ENCODE measurements around the gene ICAM1. TPM values are rescaled to one million over a fixed set of nuclear protein-coding genes. Genes with fewer than 3 reads are reported as not detected.
A peak's percentile ranks its signal among the peaks of the same experiment; 100 is the strongest.
"Not testable (repeated sequence)": the region's sequence is repeated elsewhere in the genome, so short reads cannot be mapped to it uniquely, and the experiment has no call there.

ICAM1 gene
- polyA plus RNA-seq, 6 donors from 2014 or later = 2.5 to 4.9 (median 3.8) TPM; not detected in 1

DNA sequence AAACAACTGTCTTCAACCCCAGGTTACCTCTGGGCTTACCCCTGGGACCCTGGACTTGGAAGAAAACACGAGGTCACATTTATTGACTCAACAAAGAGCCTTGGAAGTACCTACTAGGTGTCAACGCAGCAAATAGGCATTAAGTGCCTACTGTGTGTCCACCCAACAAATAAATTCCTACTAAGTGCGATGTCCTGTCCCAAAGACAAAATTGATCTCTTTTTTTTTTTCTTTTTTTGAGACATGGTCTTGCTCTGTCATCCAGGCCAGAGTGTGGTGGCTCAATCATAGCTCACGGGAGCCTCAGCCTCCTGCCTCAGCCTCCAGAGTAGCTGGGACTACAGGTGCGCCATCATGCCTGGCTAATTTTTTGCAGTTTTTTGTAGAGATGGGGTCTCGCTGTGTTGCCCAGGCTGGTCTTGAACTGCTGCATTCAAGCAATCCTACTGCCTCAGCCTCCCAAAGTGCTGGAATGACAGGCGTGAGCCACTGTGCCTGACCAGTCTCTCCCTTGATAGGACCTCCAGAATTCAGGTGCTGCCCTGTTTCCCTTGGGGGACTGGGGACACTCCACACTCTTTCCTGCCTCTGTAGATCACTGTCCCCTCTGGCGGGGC lies 39.2 kb upstream of the ICAM1 start:
- Mint-ChIP-seq H3K27ac (peak overlapping the region; percentile 87 to 96 (median 94)), H3K9me3 (peaks cover 0 to 2% (median 0%) of the 10 kb centered on the region in 7 donors), H3K4me1 (peaks cover 23 to 41% (median 40%) of the 10 kb centered on the region in 3 donors), H3K4me3 (peak overlapping the region; percentile 77 to 91 (median 86)), H3K27me3 (no peaks in the 10 kb centered on the region), H3K36me3 (no peaks in the 10 kb centered on the region)
- peak in 1 of 2 donors; percentile 27 for ATAC-seq (ENCODE audit: low read depth in 2 of 2)
- no peak for DNase-seq

DNA sequence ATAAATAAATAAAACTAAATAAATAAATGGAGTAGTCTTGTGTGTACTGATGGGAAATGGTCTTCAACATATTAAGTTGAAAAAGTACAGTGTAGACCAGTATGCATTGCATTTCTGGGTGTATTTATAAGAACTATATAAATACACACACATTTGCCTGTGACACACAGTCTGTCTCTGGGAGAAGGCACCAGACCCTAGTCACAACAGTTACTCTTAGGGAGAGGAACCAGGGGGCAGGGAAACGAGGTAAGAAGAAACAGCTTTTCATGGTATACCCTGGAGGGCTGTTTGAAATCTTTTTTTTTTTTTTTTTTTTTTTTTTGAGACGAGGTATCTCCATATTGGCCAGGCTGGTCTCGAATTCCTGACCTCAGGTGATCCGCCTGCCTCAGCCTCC lies 37.0 kb upstream of the ICAM1 start:
- Mint-ChIP-seq H3K27me3 (no peaks in the 10 kb centered on the region), H3K4me3 (no peak overlapping the region), H3K4me1 (peaks cover 32 to 50% (median 47%) of the 10 kb centered on the region in 3 donors), H3K27ac (peak overlapping the region in 3 of 6 donors; percentile 60 to 99 (median 94)), H3K9me3 (peaks cover 0 to 2% (median 0%) of the 10 kb centered on the region in 7 donors), H3K36me3 (no peaks in the 10 kb centered on the region)
- DNase-seq = no peak
- ATAC-seq (ENCODE audit: low read depth in 2 of 2) = no peak

DNA sequence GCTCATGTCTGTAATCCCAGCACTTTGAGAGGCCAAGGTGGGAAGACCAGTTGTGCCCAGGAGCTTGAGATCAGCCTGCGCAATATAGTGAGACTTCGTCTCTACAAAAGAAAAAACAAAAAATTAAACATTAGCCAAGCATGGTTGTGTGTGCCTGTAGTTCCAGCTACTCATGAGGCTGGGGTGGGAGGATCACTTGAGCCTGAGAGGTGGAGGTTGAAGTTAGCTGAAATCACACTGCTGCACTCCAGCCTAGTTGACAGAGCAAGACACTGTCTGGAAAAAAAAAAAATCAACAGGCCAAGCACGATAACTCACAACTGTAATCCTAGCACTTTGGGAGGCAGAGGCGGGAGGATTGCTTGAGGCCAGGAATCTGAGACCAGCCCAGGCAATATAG lies 35.9 kb upstream of the ICAM1 start:
- no peaks in the 10 kb centered on the region for H3K36me3 Mint-ChIP-seq
- peak overlapping the region; percentile 97 to 100 (median 100) for H3K27ac Mint-ChIP-seq
- peaks cover 36 to 49% (median 44%) of the 10 kb centered on the region in 3 donors for H3K4me1 Mint-ChIP-seq
- DNase-seq (no peak), ATAC-seq (ENCODE audit: low read depth in 2 of 2) (no peak)
- H3K27me3 Mint-ChIP-seq = no peaks in the 10 kb centered on the region
- H3K4me3 Mint-ChIP-seq = peak overlapping the region in 5 of 8 donors; percentile 8 to 83 (median 24)
- H3K9me3 Mint-ChIP-seq = peaks cover 0 to 2% (median 0%) of the 10 kb centered on the region in 7 donors

DNA sequence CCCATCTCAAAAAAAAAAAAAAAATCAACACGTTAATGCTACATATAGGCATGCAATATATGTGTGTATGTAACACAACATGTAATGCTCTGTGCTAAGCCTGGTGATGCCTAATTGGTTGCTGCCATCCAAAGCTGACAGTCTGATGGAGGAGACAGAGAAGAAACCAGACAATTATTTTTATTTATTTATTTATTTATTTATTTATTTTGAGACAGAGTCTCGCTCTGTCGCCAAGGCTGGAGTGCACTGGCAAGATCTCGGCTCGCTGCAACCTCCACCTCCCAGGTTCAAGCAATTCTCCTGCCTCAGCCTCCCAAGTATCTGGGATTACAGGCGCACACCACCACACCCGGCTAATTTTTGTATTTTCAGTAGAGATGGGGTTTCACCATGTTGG lies 35.5 kb upstream of the ICAM1 start:
- DNase-seq; H3K36me3 Mint-ChIP-seq; ATAC-seq (ENCODE audit: low read depth in 2 of 2); H3K9me3 Mint-ChIP-seq; H3K27me3 Mint-ChIP-seq: not testable (repeated sequence)
- Mint-ChIP-seq H3K4me3 (peak overlapping the region in 6 of 8 donors; percentile 83 to 91 (median 87)), H3K4me1 (peaks cover 33 to 49% (median 44%) of the 10 kb centered on the region in 3 donors), H3K27ac (peak overlapping the region; percentile 99 to 100 (median 100))

DNA sequence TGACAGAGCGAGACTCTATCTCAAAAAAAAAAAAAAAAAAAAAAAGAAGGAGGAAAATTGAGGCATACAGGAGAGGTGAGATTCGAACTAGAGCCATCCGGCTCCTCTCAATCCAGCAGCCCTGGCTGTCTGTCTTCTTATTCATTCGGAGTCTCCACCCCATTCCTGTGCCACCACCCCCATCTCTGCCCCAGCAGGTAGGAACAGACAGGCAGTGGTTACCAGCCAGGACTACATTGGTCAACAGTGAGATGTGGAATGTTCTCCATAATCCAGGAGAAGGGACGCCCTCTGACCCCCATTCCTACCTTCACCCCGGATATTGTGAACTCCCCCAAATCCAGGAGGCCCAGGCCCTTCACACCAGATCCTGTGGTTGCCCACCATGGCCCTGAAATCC lies 33.2 kb upstream of the ICAM1 start:
- Mint-ChIP-seq H3K9me3 (peaks cover 0 to 2% (median 0%) of the 10 kb centered on the region in 7 donors), H3K4me1 (peaks cover 25 to 46% (median 34%) of the 10 kb centered on the region in 3 donors), H3K27me3 (no peaks in the 10 kb centered on the region), H3K36me3 (no peaks in the 10 kb centered on the region), H3K27ac (peak overlapping the region; percentile 57 to 100 (median 79)), H3K4me3 (peak overlapping the region in 3 of 8 donors; percentile 16 to 77 (median 27))
- DNase-seq = no peak
- no peak for ATAC-seq (ENCODE audit: low read depth in 2 of 2)

DNA sequence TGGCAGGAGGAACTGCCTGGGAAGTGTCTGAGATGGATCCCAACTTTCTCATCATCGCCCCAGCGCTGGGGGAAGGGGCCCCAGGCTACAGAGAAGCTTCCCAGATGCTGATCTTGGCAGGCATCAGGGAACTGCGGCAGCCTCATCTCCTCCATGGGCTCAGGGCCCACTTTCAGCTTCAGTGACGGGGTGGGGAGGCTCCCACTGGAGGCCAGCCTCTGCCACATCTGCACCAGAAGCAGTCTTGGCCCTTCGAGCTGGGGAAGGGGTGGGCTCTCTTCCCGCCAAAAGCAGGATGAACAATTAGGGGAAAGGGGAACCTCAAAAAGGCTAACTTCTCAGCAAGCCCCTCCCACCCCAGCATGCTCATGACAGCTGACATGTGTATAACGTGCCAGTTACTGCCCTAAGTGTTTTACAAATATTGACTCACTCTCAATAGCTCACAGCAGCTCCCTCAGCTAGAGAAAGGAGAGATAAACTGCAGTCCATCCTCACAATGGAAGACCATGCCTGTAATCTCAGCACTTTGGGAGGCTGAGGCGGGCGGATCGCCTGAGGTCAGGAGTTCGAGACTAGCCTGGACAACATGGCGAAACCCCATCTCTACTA lies 32.6 kb upstream of the ICAM1 start:
- H3K36me3 Mint-ChIP-seq = no peaks in the 10 kb centered on the region
- no peaks in the 10 kb centered on the region for H3K27me3 Mint-ChIP-seq
- DNase-seq (no peak), ATAC-seq (ENCODE audit: low read depth in 2 of 2) (no peak)
- H3K4me1 Mint-ChIP-seq = peaks cover 25 to 43% (median 34%) of the 10 kb centered on the region in 3 donors
- peaks cover 0 to 2% (median 0%) of the 10 kb centered on the region in 7 donors for H3K9me3 Mint-ChIP-seq
- peak overlapping the region; percentile 67 to 100 (median 88) for H3K27ac Mint-ChIP-seq
- peak overlapping the region in 3 of 8 donors; percentile 25 to 36 (median 27) for H3K4me3 Mint-ChIP-seq

DNA sequence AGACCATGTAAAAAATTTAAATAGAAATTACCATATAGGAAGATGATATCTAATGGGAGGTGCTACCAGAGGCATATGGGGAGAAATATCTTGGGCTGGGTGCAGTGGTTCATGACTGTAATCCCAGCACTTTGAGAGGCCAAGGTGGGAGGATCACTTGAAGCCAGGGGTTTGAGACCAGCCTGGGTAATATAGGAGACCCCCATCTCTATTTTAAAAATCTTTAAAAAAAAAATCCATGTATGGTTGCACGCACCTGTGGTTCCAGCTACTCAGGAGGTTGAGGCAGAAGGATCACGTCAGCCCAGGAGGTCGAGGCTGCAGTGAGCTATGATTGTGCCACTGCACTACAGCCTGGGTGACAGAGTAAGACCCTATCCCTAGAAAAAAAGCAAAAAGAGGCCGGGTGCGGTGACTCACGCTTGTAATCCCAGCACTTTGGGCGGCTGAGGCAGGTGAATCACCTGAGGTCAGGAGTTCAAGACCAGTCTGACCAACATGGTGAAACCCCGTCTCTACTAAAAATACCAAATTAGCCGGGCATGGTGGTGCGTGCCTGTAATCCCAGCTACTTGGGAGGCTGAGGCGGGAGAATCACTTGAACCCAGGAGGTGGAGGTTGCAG lies 29.0 kb upstream of the ICAM1 start:
- not testable (repeated sequence) for ATAC-seq (ENCODE audit: low read depth in 2 of 2); H3K36me3 Mint-ChIP-seq; H3K27me3 Mint-ChIP-seq; H3K4me3 Mint-ChIP-seq; H3K9me3 Mint-ChIP-seq; DNase-seq
- Mint-ChIP-seq H3K4me1 (peaks cover 20 to 25% (median 23%) of the 10 kb centered on the region in 3 donors), H3K27ac (peak overlapping the region in 3 of 6 donors; percentile 18 to 33 (median 30))

DNA sequence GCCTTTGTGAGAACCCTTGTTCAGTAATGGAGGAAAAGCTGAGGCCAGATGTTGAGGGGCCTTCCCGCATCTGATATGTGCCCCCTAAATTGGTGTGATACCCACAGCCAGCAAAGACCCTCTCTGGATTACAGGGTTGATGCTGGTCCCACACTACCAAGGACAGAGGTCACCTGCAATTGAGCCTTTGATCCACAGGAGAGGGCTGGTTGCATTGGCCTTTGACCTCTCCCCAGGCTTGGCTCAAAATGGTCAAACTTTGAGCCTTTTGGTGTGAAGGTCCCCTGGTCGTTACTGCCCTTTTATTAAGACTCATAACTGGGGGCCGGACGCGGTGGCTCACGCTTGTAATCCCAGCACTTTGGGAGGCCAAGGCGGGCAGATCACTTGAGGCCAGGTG lies 27.3 kb upstream of the ICAM1 start:
- Mint-ChIP-seq H3K4me3 (no peak overlapping the region), H3K9me3 (no peaks in the 10 kb centered on the region), H3K27ac (no peak overlapping the region), H3K36me3 (no peaks in the 10 kb centered on the region), H3K27me3 (no peaks in the 10 kb centered on the region), H3K4me1 (peaks cover 12 to 17% (median 15%) of the 10 kb centered on the region in 3 donors)
- no peak for DNase-seq
- ATAC-seq (ENCODE audit: low read depth in 2 of 2) = no peak

DNA sequence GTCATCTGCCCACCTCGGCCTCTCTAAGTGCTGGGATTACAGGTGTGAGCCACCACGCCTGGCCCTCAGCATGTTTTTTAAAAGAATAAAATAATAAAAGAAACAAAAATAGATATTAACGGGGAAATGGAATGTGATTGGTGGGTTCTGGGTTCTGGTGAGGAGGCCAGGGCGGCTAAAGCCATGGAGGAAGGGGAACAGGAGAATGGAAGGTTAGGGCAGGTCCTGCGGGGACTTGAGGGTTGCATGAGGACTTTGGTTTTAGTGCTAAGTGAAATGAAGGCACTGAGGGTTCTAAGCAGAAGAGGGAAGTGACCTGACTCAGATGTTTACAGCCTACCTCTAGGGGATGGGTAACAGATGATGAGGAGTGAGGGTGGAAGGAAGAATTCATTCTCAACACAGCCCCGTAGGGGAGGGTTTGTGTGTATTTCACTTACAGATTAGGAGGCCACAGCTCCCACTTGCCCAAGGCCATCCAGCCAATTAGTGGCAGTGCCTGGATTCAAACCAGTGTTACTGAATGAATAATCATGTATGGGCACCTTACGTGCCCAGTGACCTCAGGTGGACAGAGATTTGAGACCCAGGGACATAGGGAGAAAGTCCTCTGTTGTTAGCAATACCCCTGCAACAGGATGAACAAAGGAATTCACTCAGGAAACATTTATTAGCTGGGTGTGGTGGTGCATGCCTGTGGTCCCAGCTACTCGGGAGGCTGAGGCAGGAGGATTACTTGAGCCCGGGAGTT lies 25.6 kb upstream of the ICAM1 start:
- peak in 1 of 2 donors; percentile 63 for ATAC-seq (ENCODE audit: low read depth in 2 of 2)
- peak overlapping the region in 1 of 8 donors; percentile 11 for H3K4me3 Mint-ChIP-seq

DNA sequence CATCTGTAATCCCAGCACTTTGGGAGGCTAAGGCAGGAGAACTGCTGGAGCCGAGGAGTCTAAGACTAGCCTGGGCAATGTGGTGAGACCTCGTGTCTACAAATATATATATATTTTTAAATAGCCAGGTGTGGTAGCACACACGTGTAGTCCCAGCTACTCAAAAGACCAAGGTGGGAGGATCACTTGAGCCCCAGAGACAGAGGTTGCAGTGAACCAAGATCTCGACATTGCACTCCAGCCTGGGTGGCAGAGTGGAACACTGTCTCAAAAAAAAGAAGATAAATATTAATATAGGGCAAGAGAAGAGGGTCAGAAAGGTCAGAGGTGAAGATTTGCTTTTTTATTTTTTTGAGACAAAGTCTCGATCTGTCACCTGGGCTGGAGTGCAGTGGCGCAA lies 24.4 kb upstream of the ICAM1 start:
- H3K36me3 Mint-ChIP-seq = no peaks in the 10 kb centered on the region
- H3K4me3 Mint-ChIP-seq = no peak overlapping the region
- DNase-seq (no peak), ATAC-seq (ENCODE audit: low read depth in 2 of 2) (no peak)
- no peaks in the 10 kb centered on the region for H3K27me3 Mint-ChIP-seq
- peaks cover 3 to 13% (median 12%) of the 10 kb centered on the region in 3 donors for H3K4me1 Mint-ChIP-seq
- no peaks in the 10 kb centered on the region for H3K9me3 Mint-ChIP-seq
- no peak overlapping the region for H3K27ac Mint-ChIP-seq

More for the DNA sequence above, 25.6 kb upstream of the ICAM1 start:
- Mint-ChIP-seq H3K4me1 (peaks cover 3 to 13% (median 7%) of the 10 kb centered on the region in 3 donors), H3K36me3 (no peaks in the 10 kb centered on the region), H3K27me3 (no peaks in the 10 kb centered on the region), H3K27ac (peak overlapping the region in 2 of 6 donors; percentile 62), H3K9me3 (no peaks in the 10 kb centered on the region)
- no peak for DNase-seq

DNA sequence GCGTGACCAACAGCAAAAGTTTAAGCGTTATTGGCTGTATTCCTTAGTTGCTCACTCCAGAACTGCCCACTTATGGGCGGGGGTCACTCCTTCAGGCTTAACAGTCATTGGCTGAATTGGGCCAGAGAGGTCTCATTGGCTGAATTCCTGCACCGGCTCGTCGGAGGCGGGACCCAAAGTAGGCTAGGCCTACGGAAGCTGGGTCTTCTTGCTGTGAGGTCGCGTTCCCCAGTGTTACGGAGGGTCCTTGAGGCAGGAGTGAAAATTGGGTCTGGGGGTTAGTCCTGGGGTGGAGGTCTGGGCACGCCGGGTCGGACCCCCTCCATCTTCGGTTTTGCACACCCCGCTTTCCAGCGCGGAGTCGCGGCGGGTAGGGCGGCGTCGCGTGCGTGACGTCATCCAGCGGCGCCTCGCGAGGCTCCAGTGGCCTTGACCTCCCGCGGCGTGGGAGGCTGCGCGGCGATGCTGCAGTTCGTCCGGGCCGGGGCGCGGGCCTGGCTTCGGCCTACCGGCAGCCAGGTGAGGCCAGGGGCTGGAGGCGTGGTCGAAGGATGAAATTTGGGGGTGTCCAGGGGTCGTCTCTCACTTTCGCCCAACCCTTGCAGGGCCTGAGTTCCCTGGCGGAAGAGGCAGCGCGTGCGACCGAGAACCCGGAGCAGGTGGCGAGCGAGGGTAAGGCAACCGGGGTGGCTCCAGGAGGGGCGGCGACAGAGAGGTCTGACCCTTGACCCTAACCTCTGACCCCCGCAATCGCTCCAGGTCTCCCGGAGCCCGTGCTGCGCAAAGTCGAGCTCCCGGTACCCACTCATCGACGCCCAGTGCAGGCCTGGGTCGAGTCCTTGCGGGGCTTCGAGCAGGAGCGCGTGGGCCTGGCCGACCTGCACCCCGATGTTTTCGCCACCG lies 18.9 kb upstream of the ICAM1 start, which contains the start of gene MRPL4:
MRPL4 (plus strand) TSS at position 423 of the 903 bp plus-strand sequence; CDS start at position 463, 40 bp downstream.
- Mint-ChIP-seq H3K9me3 (no peaks in the 10 kb centered on the region), H3K36me3 (peaks cover 5 to 12% of the 10 kb centered on the region in 2 donors), H3K27ac (peak within 1 kb of the TSS; percentile 96 to 99 (median 98)), H3K27me3 (no peaks in the 10 kb centered on the region), H3K4me1 (peaks cover 14 to 37% (median 29%) of the 10 kb centered on the region in 3 donors), H3K4me3 (peak within 1 kb of the TSS; percentile 96 to 100 (median 98))
- DNase-seq (peak; percentile 96), ATAC-seq (ENCODE audit: low read depth in 2 of 2) (peak; percentile 93 to 94)

DNA sequence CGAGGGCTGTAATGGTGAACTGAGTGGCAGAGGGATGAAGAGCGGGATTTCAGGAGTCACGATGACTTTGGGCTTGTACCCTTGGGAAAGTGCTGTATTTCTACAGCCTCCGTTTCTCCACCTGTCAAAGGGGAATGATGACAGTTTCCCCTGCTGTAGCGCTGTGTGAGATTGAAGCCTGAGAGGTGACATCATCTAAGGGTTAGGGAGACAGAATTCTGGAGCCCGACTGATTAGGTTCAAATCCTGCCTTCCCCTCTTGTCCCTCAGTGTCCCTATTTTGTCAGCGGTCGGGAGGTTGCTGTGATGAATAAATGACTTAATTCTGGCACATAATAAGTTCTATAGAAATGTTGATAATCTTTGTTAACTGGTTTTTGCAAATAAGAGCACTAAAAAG lies 18.2 kb upstream of the ICAM1 start:
- Mint-ChIP-seq H3K4me1 (peaks cover 19 to 43% (median 29%) of the 10 kb centered on the region in 3 donors), H3K27me3 (no peaks in the 10 kb centered on the region), H3K36me3 (peaks cover 11 to 18% of the 10 kb centered on the region in 2 donors), H3K9me3 (no peaks in the 10 kb centered on the region), H3K27ac (peak overlapping the region; percentile 18 to 99 (median 96)), H3K4me3 (peak overlapping the region; percentile 96 to 100 (median 98))
- no peak for DNase-seq
- no peak for ATAC-seq (ENCODE audit: low read depth in 2 of 2)

All from naive B cell (primary cell).